Measurements from ENCODE around the gene GRIN2A.

The GRIN2A gene

GRCh38 chr16:9992441-9992840 is 189.8 kb downstream of the GRIN2A start:
- TF ChIP-seq TSHZ2 (CRISPR knock-in tag; IDR thresholded peaks at IDR 0.05) (no peak), CREB5 (CRISPR knock-in tag; IDR thresholded peaks at IDR 0.05; ENCODE audit: low read depth) (no peak), GLIS3 (CRISPR knock-in tag; IDR thresholded peaks at IDR 0.05) (no peak)
- ATAC-seq = no peak

- no peak for ATAC-seq
- TF ChIP-seq POU6F1 (CRISPR knock-in tag; IDR thresholded peaks at IDR 0.05; ENCODE audit: borderline replicate concordance, low read depth) (no peak), ZNF70 (CRISPR knock-in tag; IDR thresholded peaks at IDR 0.05) (no peak), RARB (CRISPR knock-in tag; IDR thresholded peaks at IDR 0.05) (no peak), ARNTL (CRISPR knock-in tag; IDR thresholded peaks at IDR 0.05; ENCODE audit: borderline replicate concordance, low read depth) (no peak), TOX (CRISPR knock-in tag; IDR thresholded peaks at IDR 0.05; ENCODE audit: borderline replicate concordance) (no peak), CSDC2 (CRISPR knock-in tag; IDR thresholded peaks at IDR 0.05) (no peak), ZC3H10 (CRISPR knock-in tag; IDR thresholded peaks at IDR 0.05) (no peak), ESRRG (CRISPR knock-in tag; IDR thresholded peaks at IDR 0.05) (no peak), ZFP3 (CRISPR knock-in tag; IDR thresholded peaks at IDR 0.05) (no peak), ZNF8 (CRISPR knock-in tag; IDR thresholded peaks at IDR 0.05) (no peak)
These were observed 201.2 kb downstream of the GRIN2A start for GRCh38 chr16:9980981-9981380.

- ATAC-seq = no peak
- TF ChIP-seq OSR1 (CRISPR knock-in tag; IDR thresholded peaks at IDR 0.05) (no peak), PPARA (CRISPR knock-in tag; IDR thresholded peaks at IDR 0.05; ENCODE audit: borderline replicate concordance) (no peak), CSRNP3 (CRISPR knock-in tag; IDR thresholded peaks at IDR 0.05) (no peak), CREB5 (CRISPR knock-in tag; IDR thresholded peaks at IDR 0.05; ENCODE audit: low read depth) (no peak), ZFP3 (CRISPR knock-in tag; IDR thresholded peaks at IDR 0.05) (no peak), TCF4 (CRISPR knock-in tag; IDR thresholded peaks at IDR 0.05; ENCODE audit: borderline replicate concordance) (no peak), PATZ1 (CRISPR knock-in tag; IDR thresholded peaks at IDR 0.05; ENCODE audit: borderline replicate concordance) (no peak), CSDC2 (CRISPR knock-in tag; IDR thresholded peaks at IDR 0.05) (no peak)
These were observed 204.0 kb downstream of the GRIN2A start for GRCh38 chr16:9978160-9978725.

All from SK-N-SH treated with all-trans-retinoic acid at 6 μM for 48 hours (cell line).